HG02571 (cell line): ENCODE results near the gene BTN1A1.
"Not testable (repeated sequence)": the region's sequence is repeated elsewhere in the genome, so short reads cannot be mapped to it uniquely, and the experiment has no call there.

ENCODE experiments used
- ATAC-seq: cut with Tn5 transposase; IDR thresholded peaks from one replicate; pipeline ENCODE4 v1.9.1; 2021; ENCODE audit warnings: mild to moderate bottlenecking, moderate library complexity; ENCODE audit not compliant: unreplicated experiment

Gene BTN1A1

DNA sequence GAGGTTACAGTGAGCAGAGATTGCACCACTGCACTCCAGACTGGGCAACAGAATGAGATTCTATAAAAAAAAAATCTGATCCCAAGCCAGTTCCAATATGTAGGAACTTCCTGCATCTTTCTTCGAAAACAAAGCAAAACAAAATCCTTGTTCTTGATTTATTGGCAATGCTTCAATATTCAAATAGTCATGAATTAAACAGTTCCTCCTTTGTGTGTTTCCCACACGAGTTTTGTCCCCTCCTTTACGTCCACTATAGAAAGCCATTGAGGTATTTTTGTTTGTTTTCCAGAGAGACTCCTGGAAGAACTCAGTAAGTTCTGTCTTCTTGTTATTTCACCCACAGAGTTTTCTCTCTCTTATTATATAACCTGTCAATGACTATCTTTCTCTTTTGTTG lies 7.6 kb downstream of the BTN1A1 start:
- no peak for ATAC-seq

DNA sequence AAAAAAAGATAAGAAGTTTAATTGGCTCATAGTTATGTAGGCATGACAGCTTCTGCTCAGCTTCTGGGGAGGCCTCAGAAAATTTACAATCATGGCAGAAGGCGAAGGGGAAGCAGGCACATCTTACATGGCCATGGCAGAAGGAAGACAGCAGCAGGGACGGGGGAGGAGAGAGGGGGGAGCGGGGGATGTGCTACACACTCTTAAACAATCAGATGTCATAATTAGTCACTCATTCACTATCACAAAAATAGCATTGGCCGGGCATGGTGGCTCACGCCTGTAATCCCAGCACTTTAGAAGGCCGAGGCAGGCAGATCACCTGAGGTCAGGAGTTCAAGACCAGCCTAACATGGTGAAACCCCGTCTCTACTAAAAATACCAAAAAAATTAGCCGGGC lies 10.9 kb downstream of the BTN1A1 start:
- ATAC-seq: not testable (repeated sequence)

GRCh38 chr6:26514984-26515383 lies 14.9 kb downstream of the BTN1A1 start:
- ATAC-seq: no peak

- ATAC-seq: no peak
Measured at GRCh38 chr6:26516481-26517427, 16.7 kb downstream of the BTN1A1 start.

DNA sequence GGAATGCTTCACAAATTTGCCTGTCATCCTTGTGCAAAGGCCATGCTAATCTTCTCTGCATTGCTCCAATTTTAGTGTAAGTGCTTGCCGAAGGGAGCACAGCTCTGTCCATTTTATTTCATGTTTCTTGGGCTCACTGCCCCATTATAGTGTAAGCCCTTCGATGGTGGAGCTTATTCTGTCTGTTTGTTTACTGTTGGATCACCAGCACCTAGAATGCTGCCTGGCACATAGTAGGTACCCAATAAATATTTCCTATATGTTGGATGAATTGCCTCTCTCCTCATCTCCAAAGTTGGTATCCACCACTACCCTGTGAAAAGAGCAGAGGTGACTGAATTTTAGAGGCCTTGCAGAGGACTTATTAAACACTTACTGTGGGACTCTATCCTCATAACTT lies 19.3 kb downstream of the BTN1A1 start:
- ATAC-seq: no peak

DNA sequence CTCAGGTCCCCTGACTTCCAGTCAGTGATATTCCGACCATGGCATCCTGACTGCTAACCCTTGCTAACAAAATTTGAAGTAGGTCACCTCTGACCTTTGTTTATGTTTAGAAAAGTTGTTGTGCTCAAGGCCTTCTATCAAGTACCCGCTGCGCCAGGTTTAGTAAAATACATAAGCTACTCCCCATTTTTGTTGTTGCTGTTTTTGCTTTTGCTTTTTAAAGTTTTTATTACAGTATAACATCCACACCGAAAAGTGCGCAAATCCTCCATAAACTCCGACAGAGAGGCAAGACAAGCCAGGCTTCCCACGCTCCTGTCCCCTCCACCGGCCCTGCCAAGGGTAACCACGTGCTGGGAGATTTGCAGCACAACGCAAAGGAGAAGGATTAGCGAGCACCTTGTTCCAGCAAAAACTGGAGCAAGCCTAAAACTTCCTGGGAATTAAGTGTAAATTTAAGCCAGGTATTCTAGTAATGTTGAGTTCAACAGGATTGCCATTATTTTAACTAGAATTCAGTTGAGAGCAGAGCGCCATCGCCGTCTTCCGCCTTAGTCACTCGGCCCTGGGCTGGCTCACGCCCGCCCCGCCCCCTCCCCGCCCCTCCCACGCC lies 20.2 kb downstream of the BTN1A1 start:
- peak; percentile 30 for ATAC-seq

GRCh38 chr6:26520850-26521599 lies 20.9 kb downstream of the BTN1A1 start:
- ATAC-seq: peak; percentile 73

GRCh38 chr6:26521600-26522391 lies 21.7 kb downstream of the BTN1A1 start:
- peak; percentile 74 for ATAC-seq

DNA sequence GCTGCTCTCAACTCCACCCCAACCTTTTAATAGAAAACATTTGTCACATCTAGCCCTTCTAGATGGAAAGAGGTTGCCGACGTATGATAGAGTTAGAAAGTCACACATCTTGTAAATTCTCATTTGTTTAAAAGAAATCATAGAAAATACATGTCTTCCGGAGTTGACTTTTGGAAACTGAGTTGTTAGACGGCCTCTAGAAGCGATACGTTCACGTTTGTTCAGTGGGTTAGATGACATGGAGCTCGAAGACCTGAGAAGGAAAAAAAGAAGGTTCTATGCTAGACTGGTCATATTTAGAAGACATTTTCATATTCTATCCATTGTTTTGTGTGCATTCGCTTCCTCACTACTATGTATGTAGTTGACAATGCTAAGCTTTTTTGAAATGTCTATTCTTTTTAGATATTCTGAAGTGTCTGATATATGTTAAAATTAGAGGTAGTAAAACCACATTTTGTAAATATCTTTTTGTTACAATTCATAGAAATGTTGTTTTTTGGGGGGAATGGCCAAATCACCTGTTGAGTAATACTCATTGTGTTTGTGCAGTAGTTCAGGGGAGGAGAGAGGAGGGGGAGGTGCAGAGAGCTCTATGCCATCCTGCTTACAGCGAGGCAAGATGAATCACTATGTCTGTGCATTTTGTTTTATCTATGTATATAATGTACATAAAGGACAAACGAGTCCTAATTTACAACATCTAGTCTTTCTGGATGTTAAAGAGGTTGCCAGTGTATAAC lies 22.6 kb downstream of the BTN1A1 start:
- not testable (repeated sequence) for ATAC-seq

- ATAC-seq: not testable (repeated sequence)
Measured at GRCh38 chr6:26524314-26524713, 24.2 kb downstream of the BTN1A1 start.

GRCh38 chr6:26524722-26525370 lies 24.7 kb downstream of the BTN1A1 start:
- no peak for ATAC-seq

GRCh38 chr6:26525838-26526237 lies 25.7 kb downstream of the BTN1A1 start:
- no peak for ATAC-seq

DNA sequence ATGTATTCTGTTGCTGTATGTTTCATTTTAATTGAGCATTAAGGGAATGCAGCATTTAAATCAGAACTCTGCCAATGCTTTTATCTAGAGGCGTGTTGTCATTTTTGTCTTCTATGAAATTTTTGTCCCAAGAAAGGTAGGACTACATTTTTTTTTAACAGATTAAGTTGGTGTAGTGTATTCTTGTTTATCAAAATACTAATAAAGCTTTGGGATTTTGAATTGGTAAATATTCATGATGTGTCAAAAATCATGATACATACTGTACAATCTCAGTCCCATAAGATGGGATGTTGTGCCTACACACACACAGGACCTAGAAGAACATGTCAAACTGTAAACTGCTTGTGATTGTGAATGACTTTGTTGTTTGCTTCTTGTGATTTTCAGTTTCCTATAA lies 26.8 kb downstream of the BTN1A1 start:
- no peak for ATAC-seq

GRCh38 chr6:26530203-26530602 lies 30.1 kb downstream of the BTN1A1 start:
- ATAC-seq: no peak

- ATAC-seq: no peak
Measured at GRCh38 chr6:26531897-26532296, 31.8 kb downstream of the BTN1A1 start.

- ATAC-seq: no peak
Measured at GRCh38 chr6:26532699-26533531, 32.8 kb downstream of the BTN1A1 start.

GRCh38 chr6:26533532-26533931 lies 33.4 kb downstream of the BTN1A1 start:
- no peak for ATAC-seq

GRCh38 chr6:26534681-26535465 lies 34.8 kb downstream of the BTN1A1 start:
- no peak for ATAC-seq
